Esophagus muscularis mucosa (tissue), 4 donors: ENCODE data around the gene SLC8A1. TPM values are rescaled to one million over a fixed set of nuclear protein-coding genes. Genes with fewer than 3 reads are reported as not detected.
A peak's percentile ranks its signal among the peaks of the same experiment; 100 is the strongest.

ENCODE experiments used
- DNase-seq: peaks from one replicate; pipeline ENCODE4 v3.0.0-alpha.2; 2017; ENCODE audit errors: extremely low spot score
- H3K27ac ChIP-seq, 4 donors: fragments of 200-600 bp; sonication (generic); replicated peaks in 1 of 4; 1 replicate in 3 of 4; 2 replicates in 1 of 4; pipeline ENCODE4 v1.5.1; 2016 to 2019; ENCODE audit warnings: mild to moderate bottlenecking in 1 of 4
- H3K27me3 ChIP-seq, 4 donors: fragments of 200-600 bp; sonication (generic); one replicate each; pipeline versions ENCODE4 v1.5.1 to v1.6.0; 2016 to 2019
- H3K36me3 ChIP-seq, 4 donors: fragments of 200-600 bp; sonication (generic); one replicate each; pipeline ENCODE4 v1.5.1; 2016 to 2019
- H3K4me1 ChIP-seq, 4 donors: fragments of 200-600 bp; sonication (generic); one replicate each; pipeline ENCODE4 v1.5.1; 2016 to 2019
- H3K4me3 ChIP-seq, 4 donors: fragments of 200-600 bp; sonication (generic); 1 replicate in 2 of 4; 2 replicates in 2 of 4; pipeline ENCODE4 v1.5.1; 2016 to 2019; ENCODE audit warnings: mild to moderate bottlenecking in 4 of 4, moderate library complexity in 1 of 4
- H3K9me3 ChIP-seq, 4 donors: fragments of 200-600 bp; sonication (generic); 1 replicate in 3 of 4; 2 replicates in 1 of 4; pipeline ENCODE4 v1.5.1; 2016 to 2019
- CTCF ChIP-seq, 3 experiments: fragments of 200-600 bp in 2 of 3; fragments of 450-650 bp in 1 of 3; sonication (generic) in 2 of 3; IDR thresholded peaks; one replicate each; pipeline ENCODE4 v1.5.1; 2017 to 2019; ENCODE audit warnings: antibody characterized with exemption in 3 of 3, mild to moderate bottlenecking in 2 of 3, moderate library complexity in 1 of 3
- EP300 ChIP-seq: sonication (generic); formaldehyde crosslinking; IDR thresholded peaks from one replicate; pipeline ENCODE4 v1.6.1; 2017; ENCODE audit warnings: antibody characterized with exemption
- POLR2A ChIP-seq: fragments of 450-650 bp; IDR thresholded peaks from one replicate; pipeline ENCODE4 v1.6.1; 2017; ENCODE audit warnings: antibody characterized with exemption, moderate library complexity, mild to moderate bottlenecking, low read depth
- POLR2AphosphoS5 ChIP-seq, 2 donors: sonication (generic); formaldehyde crosslinking; IDR thresholded peaks; one replicate each; pipeline ENCODE4 v1.6.1; 2017; ENCODE audit warnings: antibody characterized with exemption in 2 of 2
- WGBS: methylation state at CpG from one replicate; pipeline ENCODE4 v1.1.5; 2018; 5-methylcytosine and 5-hydroxymethylcytosine counted together
- intact Hi-C: fragments of 100-400 bp; cut with DNase I; formaldehyde crosslinking; loops from one replicate; pipeline ENCODE4 v1.15.1; 2023
- total RNA-seq, 4 donors: library from RNA; depleted of rRNA; stranded (reverse); fragments of >200 nt; gene quantifications; one replicate each; pipeline versions ENCODE4 v1.1.0 to v1.2.1, GENCODE V29; 2016

The SLC8A1 gene
- total RNA-seq, 4 donors from 2014 or later: 105 to 166 (median 157) TPM

GRCh38 chr2:40463112-40463511 lies 11.2 kb upstream of the SLC8A1 start:
- Histone ChIP-seq H3K27me3 (no peaks in the 10 kb centered on the region), H3K4me3 (no peak overlapping the region), H3K27ac (no peak overlapping the region), H3K9me3 (no peaks in the 10 kb centered on the region), H3K36me3 (no peaks in the 10 kb centered on the region), H3K4me1 (peaks cover 0 to 11% (median 2%) of the 10 kb centered on the region in 4 donors)
- TF ChIP-seq EP300 (no peak), CTCF (IDR thresholded peaks at IDR 0.05) (no peak), POLR2A (no peak), POLR2AphosphoS5 (IDR thresholded peaks at IDR 0.05) (no peak)
- intact Hi-C loops: no loop called here
- 87% methylated on average over 8 of the region's 8 CpGs for WGBS
- DNase-seq: no peak

- no peak overlapping the region for H3K27ac ChIP-seq
- peak overlapping the region in 1 of 4 donors; percentile 3 for H3K4me3 ChIP-seq
- peaks cover 0 to 27% (median 4%) of the 10 kb centered on the region in 4 donors for H3K4me1 ChIP-seq
- intact Hi-C loops: loop anchor here (10.0 kb wide), 2 partner anchors 214 to 244 kb away; no protein-coding TSS in a partner anchor
- H3K9me3 ChIP-seq: no peaks in the 10 kb centered on the region
- DNase-seq: no peak
- TF ChIP-seq POLR2A: no peak
- no peak for TF ChIP-seq EP300
- TF ChIP-seq CTCF (IDR thresholded peaks at IDR 0.05): no peak
- TF ChIP-seq POLR2AphosphoS5 (IDR thresholded peaks at IDR 0.05): no peak
- H3K36me3 ChIP-seq: no peaks in the 10 kb centered on the region
- WGBS: 71% methylated on average over 6 of the region's 6 CpGs
- H3K27me3 ChIP-seq: no peaks in the 10 kb centered on the region
Measured at GRCh38 chr2:40458271-40458794, 6.4 kb upstream of the SLC8A1 start.

- Histone ChIP-seq H3K4me3 (peak overlapping the region in 1 of 4 donors; percentile 3), H3K9me3 (no peaks in the 10 kb centered on the region), H3K27ac (no peak overlapping the region), H3K27me3 (no peaks in the 10 kb centered on the region), H3K36me3 (peaks cover 0 to under 1% (median 0%) of the 10 kb centered on the region in 4 donors), H3K4me1 (peaks cover 4 to 29% (median 9%) of the 10 kb centered on the region in 4 donors)
- WGBS: 69% methylated on average over 5 of the region's 5 CpGs
- no peak for DNase-seq
- intact Hi-C loops: loop anchor here (10.0 kb wide), 2 partner anchors 213 to 243 kb away; no protein-coding TSS in a partner anchor
- no peak for TF ChIP-seq CTCF (IDR thresholded peaks at IDR 0.05)
- TF ChIP-seq POLR2A: no peak
- no peak for TF ChIP-seq EP300
- TF ChIP-seq POLR2AphosphoS5 (IDR thresholded peaks at IDR 0.05): no peak
Measured at GRCh38 chr2:40457837-40458236, 5.9 kb upstream of the SLC8A1 start.

- Histone ChIP-seq H3K27me3 (no peaks in the 10 kb centered on the region), H3K27ac (no peak overlapping the region), H3K9me3 (no peaks in the 10 kb centered on the region), H3K36me3 (peaks cover 0 to 3% (median 0%) of the 10 kb centered on the region in 4 donors), H3K4me3 (no peak overlapping the region), H3K4me1 (peaks cover 9 to 34% (median 14%) of the 10 kb centered on the region in 4 donors)
- TF ChIP-seq CTCF (IDR thresholded peaks at IDR 0.05) (no peak), POLR2AphosphoS5 (IDR thresholded peaks at IDR 0.05) (no peak), POLR2A (no peak), EP300 (no peak)
- DNase-seq: no peak
- intact Hi-C loops: loop anchor here (10.0 kb wide), 2 partner anchors 213 to 243 kb away; no protein-coding TSS in a partner anchor
- 75% methylated on average over 3 of the region's 3 CpGs for WGBS
Measured at GRCh38 chr2:40457366-40457765, 5.5 kb upstream of the SLC8A1 start.
